ENCODE measurements around the gene HSP90B1. TPM values are rescaled to one million over a fixed set of nuclear protein-coding genes. Genes with fewer than 3 reads are reported as not detected.

Gene HSP90B1
- polyA plus RNA-seq, 3 donors = 1,061 to 1,210 (median 1,097) TPM

GRCh38 chr12:103929046-103929783 is 995 bp upstream of the HSP90B1 start:
- peak; percentile 86 to 94 (median 90) for DNase-seq (ENCODE audit: low read depth in 3 of 3, low spot score in 2 of 3)

GRCh38 chr12:103929784-103930033 is 501 bp upstream of the HSP90B1 start:
- no peak for DNase-seq (ENCODE audit: low read depth in 3 of 3, low spot score in 2 of 3)

GRCh38 chr12:103930787-103931735 is 851 bp downstream of the HSP90B1 start:
- DNase-seq (ENCODE audit: low read depth in 3 of 3, low spot score in 2 of 3) = peak; percentile 24 to 42 (median 29)

- no peak for DNase-seq (ENCODE audit: low read depth in 3 of 3, low spot score in 2 of 3)
Observed at GRCh38 chr12:103933237-103933636, 3.0 kb downstream of the HSP90B1 start.

- DNase-seq (ENCODE audit: low read depth in 3 of 3, low spot score in 2 of 3) = no peak
Observed at GRCh38 chr12:103936679-103937078, 6.5 kb downstream of the HSP90B1 start.

- DNase-seq (ENCODE audit: low read depth in 3 of 3, low spot score in 2 of 3) = no peak
Observed at GRCh38 chr12:103944964-103945363, 14.8 kb downstream of the HSP90B1 start.

GRCh38 chr12:103947871-103948555 is 17.8 kb downstream of the HSP90B1 start:
- DNase-seq (ENCODE audit: low read depth in 3 of 3, low spot score in 2 of 3) = no peak

- no peak for DNase-seq (ENCODE audit: low read depth in 3 of 3, low spot score in 2 of 3)
Observed at GRCh38 chr12:103948746-103949406, 18.7 kb downstream of the HSP90B1 start.

- no peak for DNase-seq (ENCODE audit: low read depth in 3 of 3, low spot score in 2 of 3)
Observed at GRCh38 chr12:103952497-103952896, 22.3 kb downstream of the HSP90B1 start.

GRCh38 chr12:103955811-103956508 is 25.8 kb downstream of the HSP90B1 start:
- DNase-seq (ENCODE audit: low read depth in 3 of 3, low spot score in 2 of 3) = no peak

- DNase-seq (ENCODE audit: low read depth in 3 of 3, low spot score in 2 of 3) = no peak
Observed at GRCh38 chr12:103956509-103957027, 26.4 kb downstream of the HSP90B1 start.

- no peak for DNase-seq (ENCODE audit: low read depth in 3 of 3, low spot score in 2 of 3)
Observed at GRCh38 chr12:103957865-103958388, 27.7 kb downstream of the HSP90B1 start.

- no peak for DNase-seq (ENCODE audit: low read depth in 3 of 3, low spot score in 2 of 3)
Observed at GRCh38 chr12:103958621-103959020, 28.4 kb downstream of the HSP90B1 start.

- DNase-seq (ENCODE audit: low read depth in 3 of 3, low spot score in 2 of 3) = no peak
Observed at GRCh38 chr12:103960616-103961227, 30.5 kb downstream of the HSP90B1 start.

- no peak for DNase-seq (ENCODE audit: low read depth in 3 of 3, low spot score in 2 of 3)
Observed at GRCh38 chr12:103962493-103962892, 32.3 kb downstream of the HSP90B1 start.

- no peak for DNase-seq (ENCODE audit: low read depth in 3 of 3, low spot score in 2 of 3)
Observed at GRCh38 chr12:103964805-103965204, 34.6 kb downstream of the HSP90B1 start.

- DNase-seq (ENCODE audit: low read depth in 3 of 3, low spot score in 2 of 3) = no peak
Observed at GRCh38 chr12:103965255-103965589, 35.0 kb downstream of the HSP90B1 start.

GRCh38 chr12:103965590-103966504 is 35.6 kb downstream of the HSP90B1 start, which contains the start of gene TDG:
TSS of gene TDG (plus strand) at chr12:103965872. CDS start at chr12:103966038, 166 bp downstream.
- peak; percentile 96 to 97 (median 96) for DNase-seq (ENCODE audit: low read depth in 3 of 3, low spot score in 2 of 3)

Data from right renal cortex interstitium (tissue), 3 donors.